Activated T-cell treated with anti-CD3 and anti-CD28 coated beads, Interleukin-2, amount 50 U/mL, for 4 hours (primary cell): Measurements from ENCODE around the gene TMEM183A. TPM values are rescaled to one million over a fixed set of nuclear protein-coding genes. Genes with fewer than 3 reads are reported as not detected.

Experiments
- ATAC-seq, 2 donors: fragments of 200-7000 bp; cut with Tn5 transposase; one replicate each; pipeline ENCODE4 v1.10.0; 2021
- DNase-seq: peaks from one replicate; pipeline ENCODE4 v3.0.0-alpha.2; 2020
- H3K27me3 Mint-ChIP-seq: one replicate; pipeline ENCODE4 v1.8.0; 2021; ENCODE audit warnings: low read depth, mixed read lengths
- H3K36me3 Mint-ChIP-seq: one replicate; pipeline ENCODE4 v1.8.0; 2022; ENCODE audit warnings: mixed read lengths; ENCODE audit not compliant: insufficient read depth
- H3K4me1 Mint-ChIP-seq: one replicate; pipeline ENCODE4 v1.8.0; 2021; ENCODE audit warnings: low read depth, mixed read lengths
- H3K4me3 Mint-ChIP-seq: one replicate; pipeline ENCODE4 v1.8.0; 2021; ENCODE audit warnings: mild to moderate bottlenecking, moderate library complexity, mixed read lengths
- H3K9me3 Mint-ChIP-seq: one replicate; pipeline ENCODE4 v1.8.0; 2021; ENCODE audit warnings: mixed read lengths
- total RNA-seq, 3 donors: library from RNA; stranded (reverse); gene quantifications; one replicate each; pipeline ENCODE4 v1.2.1, GENCODE V29; 2021

The TMEM183A gene
- total RNA-seq, 3 donors from 2014 or later: 82.3 to 85.8 (median 85.6) TPM

DNA sequence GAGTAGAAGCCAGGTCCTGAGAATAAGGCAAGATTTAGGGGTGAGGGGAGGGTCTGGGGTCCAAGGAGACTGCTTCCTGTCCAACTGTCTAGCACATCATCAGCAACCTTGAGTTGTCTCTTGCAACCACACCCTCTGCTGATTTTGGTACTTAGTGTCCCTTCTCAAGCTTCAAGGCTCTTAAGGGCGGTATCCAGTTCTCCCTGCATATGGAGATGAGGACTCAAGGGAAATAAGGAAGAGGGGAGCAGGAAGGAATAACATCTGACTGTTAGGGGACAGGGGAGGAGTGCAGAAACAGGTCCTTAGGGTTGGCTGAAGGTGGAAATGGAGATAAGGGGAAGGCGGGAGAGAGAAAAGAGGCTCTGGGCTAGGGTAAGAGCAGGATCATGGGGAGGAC, 66.3 kb downstream of the TMEM183A start:
- ATAC-seq (no peak), DNase-seq (no peak)
- no peaks in the 10 kb centered on the region for H3K9me3 Mint-ChIP-seq
- H3K27me3 Mint-ChIP-seq: peaks cover 38% of the 10 kb centered on the region
- H3K4me3 Mint-ChIP-seq: no peak overlapping the region
- H3K4me1 Mint-ChIP-seq: peaks cover 6% of the 10 kb centered on the region
- H3K36me3 Mint-ChIP-seq: no peaks in the 10 kb centered on the region

Other genes with a start within 250 kb of the TMEM183A start
- 10 to 100 TPM; 19.4 to 36.0 (median 28.9) TPM for gene KDM5B, start 199.0 kb upstream of the TMEM183A start, total RNA-seq
- gene PCAT6, start 196.4 kb upstream of the TMEM183A start, total RNA-seq: under 1 TPM in 1 of 3 donors, not detected in 2; 0.48 TPM
- gene RABIF, start 118.2 kb upstream of the TMEM183A start, total RNA-seq: 10 to 100 TPM in 2 of 3 donors, 1 to 10 TPM in 1; 9.7 to 10.3 (median 10.2) TPM
- gene KLHL12, start 80.1 kb upstream of the TMEM183A start, total RNA-seq: 10 to 100 TPM; 31.1 to 32.5 (median 32.3) TPM
- gene ADIPOR1, start 49.1 kb upstream of the TMEM183A start, total RNA-seq: 10 to 100 TPM; 85.7 to 94.1 (median 90.7) TPM
- 10 to 100 TPM; 28.9 to 36.4 (median 32.5) TPM for gene CYB5R1, start 40.1 kb upstream of the TMEM183A start, total RNA-seq
- 1 to 10 TPM in 1 of 3 donors, under 1 TPM in 2; 0.37 to 1.2 (median 0.82) TPM for gene PPFIA4, start 19.1 kb downstream of the TMEM183A start, total RNA-seq
- gene MYOG, start 78.6 kb downstream of the TMEM183A start, total RNA-seq: not detected
- gene ADORA1, start 120.4 kb downstream of the TMEM183A start, total RNA-seq: under 1 TPM in 1 of 3 donors, not detected in 2; 0.10 TPM
- gene MYBPH, start 168.5 kb downstream of the TMEM183A start, total RNA-seq: not detected
- gene CHI3L1, start 179.3 kb downstream of the TMEM183A start, total RNA-seq: not detected
- under 1 TPM in 2 of 3 donors, not detected in 1; 0.05 to 0.23 TPM for gene CHIT1, start 222.3 kb downstream of the TMEM183A start, total RNA-seq